Breast epithelium (tissue), 3 donors: ENCODE data around the gene MTMR1.

ENCODE experiments used
- POLR2A ChIP-seq: fragments of 450-650 bp; IDR thresholded peaks from one replicate; pipeline ENCODE4 v1.6.1; 2016; ENCODE audit warnings: antibody characterized with exemption, mild to moderate bottlenecking, moderate library complexity
- POLR2AphosphoS5 ChIP-seq, 3 donors: sonication (generic); formaldehyde crosslinking; IDR thresholded peaks; one replicate each; pipeline ENCODE4 v1.6.1; 2017; ENCODE audit warnings: antibody characterized with exemption in 3 of 3

- no peak for TF ChIP-seq POLR2AphosphoS5 (IDR thresholded peaks at IDR 0.05)
- TF ChIP-seq POLR2A: no peak
Measured at GRCh38 chrX:150773634-150774033, 80.4 kb downstream of the MTMR1 start.
